HG02970 (cell line): ENCODE measurements around the gene HSPA12B.

Experiments
- ATAC-seq: cut with Tn5 transposase; IDR thresholded peaks from one replicate; pipeline ENCODE4 v1.9.1; 2021; ENCODE audit warnings: mild to moderate bottlenecking, moderate library complexity, moderate number of reproducible peaks; ENCODE audit not compliant: unreplicated experiment, low FRiP score

HSPA12B gene

GRCh38 chr20:3744806-3745685 is 12.6 kb downstream of the HSPA12B start:
- no peak for ATAC-seq

GRCh38 chr20:3745686-3746173 is 13.2 kb downstream of the HSPA12B start:
- ATAC-seq = no peak

DNA sequence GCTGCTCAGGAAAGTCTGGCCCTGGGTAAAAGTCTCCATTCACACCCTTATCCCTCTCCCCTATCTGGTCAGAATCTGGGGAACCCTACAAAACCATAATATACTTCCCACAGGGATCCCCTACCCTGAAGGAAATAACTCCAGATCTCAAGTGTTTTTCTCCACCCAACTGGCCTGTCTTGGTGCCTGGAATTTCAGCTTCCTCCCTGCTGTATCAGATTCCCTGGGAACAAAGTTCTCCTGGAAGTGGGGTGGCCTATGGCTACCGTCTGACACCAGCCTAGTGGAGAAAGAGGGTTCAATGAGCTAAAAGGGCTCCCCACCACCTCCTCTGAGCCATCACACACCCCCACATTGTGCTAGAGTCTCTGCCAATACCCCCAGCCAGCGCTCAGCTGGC is 15.0 kb downstream of the HSPA12B start:
- ATAC-seq = no peak

GRCh38 chr20:3748073-3748472 is 15.6 kb downstream of the HSPA12B start:
- no peak for ATAC-seq

DNA sequence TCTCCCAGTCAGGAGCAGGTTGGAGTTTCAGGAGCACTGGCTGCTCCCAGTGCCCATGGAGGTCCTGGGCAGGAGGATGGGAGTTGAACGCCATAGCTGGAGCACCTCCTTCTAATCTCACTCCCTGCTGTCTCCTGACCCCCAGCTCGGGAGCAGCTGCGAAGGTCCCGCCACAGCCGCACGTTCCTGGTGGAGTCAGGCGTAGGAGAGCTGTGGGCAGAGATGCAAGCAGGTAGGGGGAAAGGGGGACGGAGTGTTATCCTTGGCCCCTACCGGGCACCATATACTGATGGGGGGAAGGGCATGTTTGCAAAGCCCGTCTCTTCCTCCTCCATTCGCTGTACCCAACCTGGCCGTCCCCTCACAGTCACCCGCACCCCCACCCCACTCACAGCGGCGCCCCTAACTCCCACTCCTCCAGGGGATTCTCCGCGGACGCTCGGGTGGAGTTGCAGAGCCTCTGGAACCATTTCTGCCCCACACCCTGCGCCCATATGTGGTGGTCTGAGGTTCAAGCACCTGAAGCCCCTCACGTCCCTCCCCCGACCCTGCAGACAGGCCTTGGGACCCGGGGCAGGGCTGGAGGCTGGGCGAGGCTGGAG is 16.7 kb downstream of the HSPA12B start:
- no peak for ATAC-seq

DNA sequence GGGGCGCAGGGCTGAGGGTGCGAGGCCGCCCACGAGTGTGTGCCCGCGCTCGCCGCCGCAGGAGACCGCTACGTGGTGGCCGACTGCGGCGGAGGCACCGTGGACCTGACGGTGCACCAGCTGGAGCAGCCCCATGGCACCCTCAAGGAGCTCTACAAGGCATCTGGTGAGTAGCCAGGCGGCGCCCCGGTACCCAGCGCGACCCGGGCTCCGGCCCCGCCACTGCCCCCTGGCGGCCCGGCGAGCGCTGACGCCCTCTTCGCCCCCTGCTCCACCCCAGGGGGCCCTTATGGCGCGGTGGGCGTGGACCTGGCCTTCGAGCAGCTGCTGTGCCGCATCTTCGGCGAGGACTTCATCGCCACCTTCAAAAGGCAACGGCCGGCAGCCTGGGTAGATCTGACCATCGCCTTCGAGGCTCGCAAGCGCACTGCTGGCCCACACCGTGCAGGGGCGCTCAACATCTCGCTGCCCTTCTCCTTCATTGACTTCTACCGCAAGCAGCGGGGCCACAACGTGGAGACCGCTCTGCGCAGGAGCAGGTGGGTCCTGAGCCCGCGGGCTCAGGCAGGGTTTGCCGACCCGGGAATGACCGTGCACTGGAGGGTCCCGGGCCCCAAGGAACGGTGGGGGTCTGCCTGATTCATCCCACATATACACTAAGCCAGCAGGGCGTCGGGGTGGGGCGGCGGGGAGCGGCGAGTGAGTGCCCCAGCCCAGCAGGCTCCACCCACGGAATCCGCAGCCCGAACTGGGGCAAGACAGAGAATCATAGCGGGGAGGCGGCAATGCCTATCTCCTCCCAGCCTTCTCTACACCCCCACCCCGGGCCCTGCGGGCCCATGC is 17.4 kb downstream of the HSPA12B start:
- ATAC-seq = no peak

DNA sequence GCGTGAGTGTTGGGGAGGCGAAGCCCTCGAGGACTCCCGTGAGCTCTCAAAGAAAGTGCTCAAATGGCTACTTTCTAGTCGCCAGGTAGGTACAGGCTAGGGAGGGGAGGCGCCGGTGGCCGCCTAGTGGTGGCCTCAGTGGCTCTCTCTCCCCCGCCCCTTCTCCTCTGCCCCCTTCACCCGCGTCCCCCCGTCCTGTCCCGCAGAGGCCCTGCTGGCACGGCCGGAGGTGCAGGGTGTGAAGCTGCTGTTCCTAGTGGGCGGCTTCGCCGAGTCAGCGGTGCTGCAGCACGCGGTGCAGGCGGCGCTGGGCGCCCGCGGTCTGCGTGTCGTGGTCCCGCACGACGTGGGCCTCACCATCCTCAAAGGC is 18.8 kb downstream of the HSPA12B start:
- ATAC-seq = no peak

- ATAC-seq = no peak
Measured at GRCh38 chr20:3751675-3752385, 19.3 kb downstream of the HSPA12B start.

- ATAC-seq = no peak
Measured at GRCh38 chr20:3752386-3752759, 19.9 kb downstream of the HSPA12B start.

DNA sequence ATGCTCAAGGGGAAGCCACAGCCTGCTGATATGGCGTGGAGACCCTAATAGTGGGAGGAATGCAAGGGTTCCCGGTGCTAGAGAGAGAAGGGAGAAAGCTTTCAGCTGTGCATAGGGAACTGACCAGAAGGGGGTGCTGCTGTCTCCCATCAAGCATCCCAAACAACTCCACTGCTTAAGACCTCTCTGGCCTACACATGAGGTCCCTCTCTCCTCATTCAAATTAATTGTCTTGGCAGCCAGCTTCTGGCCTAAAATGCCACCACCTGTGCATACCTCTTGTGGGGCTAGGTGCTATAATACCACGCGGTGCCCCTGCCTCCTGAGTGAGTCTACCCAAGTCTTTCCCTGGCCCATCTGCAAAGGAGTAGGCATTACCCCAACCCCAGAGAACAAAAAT is 20.6 kb downstream of the HSPA12B start:
- ATAC-seq = no peak

GRCh38 chr20:3753501-3754275 is 21.2 kb downstream of the HSPA12B start:
- ATAC-seq = no peak

- no peak for ATAC-seq
Measured at GRCh38 chr20:3754276-3754630, 21.8 kb downstream of the HSPA12B start.

DNA sequence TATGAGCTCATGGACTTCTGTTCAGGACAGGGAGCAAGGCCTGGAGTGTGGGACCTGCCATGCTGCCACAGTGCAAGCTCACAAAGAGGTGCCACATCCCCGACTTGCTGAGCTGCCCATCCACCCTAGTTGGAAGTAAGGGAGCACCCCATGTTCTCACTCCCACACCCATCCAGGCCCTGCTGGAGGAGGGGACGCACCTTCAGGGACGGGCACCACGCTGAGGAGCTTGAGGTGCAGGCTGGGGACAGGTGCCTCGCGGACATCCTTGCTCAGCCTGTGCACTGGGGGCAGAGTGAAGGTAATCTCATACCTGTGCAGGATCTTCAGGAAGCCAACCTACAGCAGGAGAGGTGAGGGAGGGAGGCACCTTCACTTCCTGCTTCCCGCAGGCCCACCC is 22.8 kb downstream of the HSPA12B start:
- ATAC-seq = no peak

- no peak for ATAC-seq
Measured at GRCh38 chr20:3755814-3756480, 23.5 kb downstream of the HSPA12B start.

DNA sequence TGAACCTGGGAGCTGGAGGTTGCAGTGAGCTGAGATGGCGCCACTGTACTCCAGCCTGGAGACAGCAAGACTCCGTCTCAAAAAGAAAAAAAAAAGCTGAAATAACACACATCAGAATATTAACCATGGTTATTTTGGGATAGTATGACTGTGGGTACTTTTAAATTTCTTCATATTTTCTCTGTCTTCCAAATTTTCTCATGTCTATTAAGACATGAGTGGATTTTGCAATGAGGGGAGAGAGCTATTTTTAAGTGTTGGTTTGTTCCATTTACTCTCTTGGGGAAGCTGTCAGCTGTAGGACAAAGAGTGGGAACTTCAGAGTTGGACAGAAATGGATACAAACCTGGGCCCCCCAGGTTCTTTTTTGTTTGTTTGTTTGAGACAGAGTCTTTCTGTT is 24.8 kb downstream of the HSPA12B start:
- ATAC-seq = no peak

DNA sequence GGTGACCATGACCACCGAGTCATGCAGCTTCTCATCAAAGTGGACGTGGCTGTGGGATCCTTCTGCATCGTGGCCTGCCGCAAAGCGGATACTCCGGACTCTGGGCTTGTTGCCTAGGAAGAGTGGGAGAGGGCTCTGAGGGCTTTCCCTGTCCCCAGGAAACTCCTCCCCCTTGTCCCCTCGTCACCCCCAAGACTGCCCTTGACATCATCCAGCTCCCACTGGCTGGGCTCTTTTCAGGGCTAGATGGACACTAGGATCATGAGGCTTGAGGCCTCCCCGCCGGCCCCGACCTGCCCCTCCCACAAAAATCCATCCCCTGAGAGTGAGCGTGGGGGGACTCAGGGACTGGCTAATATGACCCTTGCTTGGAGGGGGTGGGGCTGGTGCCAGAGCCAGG is 26.1 kb downstream of the HSPA12B start:
- no peak for ATAC-seq

- no peak for ATAC-seq
Measured at GRCh38 chr20:3759316-3759823, 26.9 kb downstream of the HSPA12B start.

DNA sequence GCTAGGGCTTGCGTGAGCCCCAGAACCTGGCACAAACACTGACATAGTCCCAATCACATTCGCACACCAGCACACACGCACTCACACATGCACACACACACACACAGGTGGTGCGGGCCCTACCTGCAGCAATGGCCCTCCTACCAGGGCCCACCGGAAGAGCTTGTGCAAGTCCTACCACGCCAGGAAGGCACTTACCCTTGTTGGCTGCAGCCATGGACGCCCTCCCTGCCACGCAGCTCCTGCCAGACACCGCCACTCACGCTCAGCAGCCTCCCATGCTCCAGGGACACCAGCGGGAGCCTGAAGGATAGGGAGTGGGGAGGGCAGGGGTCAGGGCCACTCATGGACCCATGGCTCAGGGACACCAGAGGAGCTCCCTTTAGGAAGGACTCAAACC is 27.4 kb downstream of the HSPA12B start:
- ATAC-seq = no peak
